Transverse colon (tissue), 4 donors: Measurements from ENCODE around the gene AP4S1. TPM values are rescaled to one million over a fixed set of nuclear protein-coding genes. Genes with fewer than 3 reads are reported as not detected.

ENCODE experiments used
- DNase-seq: peaks from one replicate; pipeline ENCODE4 v3.0.0-alpha.2; 2019
- H3K27ac ChIP-seq, 4 donors: fragments of 200-600 bp; sonication (generic); 2 replicates each; pipeline ENCODE4 v1.5.1; 2016 to 2018; ENCODE audit warnings: inconsistent platforms in 4 of 4
- H3K27me3 ChIP-seq: fragments of 200-600 bp; sonication (generic); 2 replicates; pipeline ENCODE4 v1.5.1; 2017; ENCODE audit warnings: inconsistent platforms
- H3K36me3 ChIP-seq, 4 donors: fragments of 200-600 bp; sonication (generic); 2 replicates each; pipeline ENCODE4 v1.5.1; 2017 to 2019; ENCODE audit warnings: inconsistent platforms in 4 of 4
- H3K4me1 ChIP-seq, 4 donors: fragments of 200-600 bp; sonication (generic); 2 replicates each; pipeline ENCODE4 v1.5.1; 2017 to 2020; ENCODE audit warnings: inconsistent platforms in 4 of 4
- H3K4me3 ChIP-seq, 4 donors: fragments of 200-600 bp; sonication (generic); 1 replicate in 1 of 4; 2 replicates in 3 of 4; pipeline versions ENCODE4 v1.5.1 to v1.6.1; 2017 to 2019; ENCODE audit warnings: inconsistent platforms in 4 of 4
- H3K9me3 ChIP-seq, 2 donors: fragments of 200-600 bp; sonication (generic); 2 replicates each; pipeline ENCODE4 v1.5.1; 2017 to 2019; ENCODE audit warnings: inconsistent platforms in 2 of 2
- EP300 ChIP-seq: sonication (generic); formaldehyde crosslinking; IDR thresholded peaks from one replicate; pipeline ENCODE4 v1.6.1; 2017; ENCODE audit warnings: antibody characterized with exemption, low read depth
- POLR2A ChIP-seq: fragments of 450-650 bp; IDR thresholded peaks from one replicate; pipeline ENCODE4 v1.6.1; 2016; ENCODE audit warnings: antibody characterized with exemption, mild to moderate bottlenecking, moderate library complexity
- POLR2AphosphoS5 ChIP-seq, 3 donors: sonication (generic); formaldehyde crosslinking; IDR thresholded peaks; one replicate each; pipeline ENCODE4 v1.6.1; 2016; ENCODE audit warnings: antibody characterized with exemption in 3 of 3
- WGBS, 2 donors: methylation state at CpG; one replicate each; pipeline ENCODE4 v1.1.5; 2018; ENCODE audit warnings: low coverage in 1 of 2; 5-methylcytosine and 5-hydroxymethylcytosine counted together
- in situ Hi-C, 4 donors: fragments of 200-750 bp; cut with MboI; loops; one replicate each; pipeline versions ENCODE4 v1.15.0 to v1.15.1; 2017; ENCODE audit warnings: low sequenced_read_pairs in 3 of 4, low pct_ligation_motif_present in 1 of 4, low pct_unique_long_range_greater_than_20kb in 1 of 4
- intact Hi-C: fragments of 100-400 bp; cut with DNase I; formaldehyde crosslinking; loops from one replicate; pipeline ENCODE4 v1.15.1; 2023; ENCODE audit warnings: low total_unique reads
- total RNA-seq, 4 donors: library from RNA; depleted of rRNA; stranded (reverse); fragments of >200 nt; gene quantifications; one replicate each; pipeline ENCODE4 v1.1.0, GENCODE V29; 2016
- TF ChIP-seq, protein P1 (sequence below), 5 experiments: fragments of 200-600 bp in 3 of 5; fragments of 450-650 bp in 2 of 5; sonication (generic) in 3 of 5; IDR thresholded peaks; 1 replicate in 2 of 5; 2 replicates in 3 of 5; pipeline ENCODE4 v1.5.1; 2016 to 2017; ENCODE audit warnings: antibody characterized with exemption in 5 of 5, inconsistent platforms in 3 of 5, mild to moderate bottlenecking in 2 of 5, moderate library complexity in 1 of 5

Gene AP4S1
- total RNA-seq, 4 donors from 2014 or later: 0.60 to 9.8 (median 4.6) TPM

- DNase-seq: no peak
- intact Hi-C loops (no loop called here), in situ Hi-C loops (loop anchor here in 2 of 4 donors (25.0 kb wide), 2 partner anchors 92 to 367 kb away; no protein-coding TSS in a partner anchor)
- Histone ChIP-seq H3K27me3 (no peaks in the 10 kb centered on the region), H3K36me3 (no peaks in the 10 kb centered on the region), H3K27ac (no peak overlapping the region), H3K4me1 (peaks cover 11 to 41% (median 17%) of the 10 kb centered on the region in 4 donors), H3K9me3 (peaks cover 0 to 7% of the 10 kb centered on the region in 2 donors), H3K4me3 (no peak overlapping the region)
- WGBS, 2 donors: 72 to 75% methylated on average over 2 to 3 of the region's 3 CpGs
- no peak for TF ChIP-seq EP300
- no peak for TF ChIP-seq POLR2A
- TF ChIP-seq POLR2AphosphoS5 (IDR thresholded peaks at IDR 0.05): no peak
- TF ChIP-seq, protein P1, sequence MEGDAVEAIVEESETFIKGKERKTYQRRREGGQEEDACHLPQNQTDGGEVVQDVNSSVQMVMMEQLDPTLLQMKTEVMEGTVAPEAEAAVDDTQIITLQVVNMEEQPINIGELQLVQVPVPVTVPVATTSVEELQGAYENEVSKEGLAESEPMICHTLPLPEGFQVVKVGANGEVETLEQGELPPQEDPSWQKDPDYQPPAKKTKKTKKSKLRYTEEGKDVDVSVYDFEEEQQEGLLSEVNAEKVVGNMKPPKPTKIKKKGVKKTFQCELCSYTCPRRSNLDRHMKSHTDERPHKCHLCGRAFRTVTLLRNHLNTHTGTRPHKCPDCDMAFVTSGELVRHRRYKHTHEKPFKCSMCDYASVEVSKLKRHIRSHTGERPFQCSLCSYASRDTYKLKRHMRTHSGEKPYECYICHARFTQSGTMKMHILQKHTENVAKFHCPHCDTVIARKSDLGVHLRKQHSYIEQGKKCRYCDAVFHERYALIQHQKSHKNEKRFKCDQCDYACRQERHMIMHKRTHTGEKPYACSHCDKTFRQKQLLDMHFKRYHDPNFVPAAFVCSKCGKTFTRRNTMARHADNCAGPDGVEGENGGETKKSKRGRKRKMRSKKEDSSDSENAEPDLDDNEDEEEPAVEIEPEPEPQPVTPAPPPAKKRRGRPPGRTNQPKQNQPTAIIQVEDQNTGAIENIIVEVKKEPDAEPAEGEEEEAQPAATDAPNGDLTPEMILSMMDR (IDR thresholded peaks at IDR 0.05): no peak
Observed at GRCh38 chr14:30995689-30996088, 29.8 kb upstream of the AP4S1 start.

DNA sequence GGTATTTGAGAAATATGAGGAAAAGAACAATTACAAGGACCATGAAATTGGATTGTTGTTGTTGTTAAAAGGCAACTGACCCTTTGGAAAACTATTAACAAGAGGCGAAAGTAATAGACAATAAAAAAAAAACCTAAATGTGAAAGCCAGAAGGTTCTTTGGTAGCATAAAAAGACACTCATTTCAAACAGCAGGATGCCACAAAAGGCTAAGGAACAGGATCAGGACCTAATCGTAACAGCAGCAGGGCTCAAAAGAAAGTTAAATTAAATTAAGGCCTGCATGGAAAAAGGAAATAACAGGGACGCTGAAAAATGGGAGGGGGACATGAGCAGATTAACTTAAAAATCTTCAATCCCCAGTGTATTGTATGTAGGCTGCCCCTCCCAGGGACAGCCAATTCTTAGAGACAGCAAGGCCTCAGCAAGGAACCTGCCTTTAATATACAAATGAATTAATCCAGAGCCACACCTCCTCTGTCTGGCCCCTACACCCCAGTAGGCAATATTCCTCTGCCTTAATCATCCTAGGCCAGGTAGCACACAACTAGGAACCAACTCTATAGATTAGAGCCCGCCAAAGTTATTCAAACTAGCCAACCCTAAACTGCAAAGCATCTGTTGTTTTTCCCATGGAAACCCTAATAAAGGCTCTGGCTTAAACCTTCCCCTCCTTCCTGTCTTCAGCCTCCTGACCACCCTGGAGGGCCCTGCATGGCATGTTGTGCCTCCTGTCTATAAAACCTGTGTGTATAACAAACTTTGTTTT is 28.4 kb upstream of the AP4S1 start:
- H3K4me1 ChIP-seq: peaks cover 8 to 31% (median 12%) of the 10 kb centered on the region in 4 donors
- H3K27me3 ChIP-seq: no peaks in the 10 kb centered on the region
- in situ Hi-C loops (loop anchor here in 2 of 4 donors (25.0 kb wide), 2 partner anchors 90 to 365 kb away; no protein-coding TSS in a partner anchor), intact Hi-C loops (no loop called here)
- DNase-seq: no peak
- 90 to 92% methylated on average over 3 to 4 of the region's 4 CpGs for WGBS, 2 donors
- TF ChIP-seq, protein P1 (IDR thresholded peaks at IDR 0.05): no peak
- no peak for TF ChIP-seq POLR2A
- TF ChIP-seq POLR2AphosphoS5 (IDR thresholded peaks at IDR 0.05): no peak
- TF ChIP-seq EP300: no peak
- no peak overlapping the region for H3K27ac ChIP-seq
- H3K9me3 ChIP-seq: peaks cover 0 to 7% of the 10 kb centered on the region in 2 donors
- no peak overlapping the region for H3K4me3 ChIP-seq
- H3K36me3 ChIP-seq: no peaks in the 10 kb centered on the region

- Histone ChIP-seq H3K4me3 (no peak overlapping the region), H3K27ac (no peak overlapping the region), H3K9me3 (peaks cover 0 to 7% of the 10 kb centered on the region in 2 donors), H3K27me3 (no peaks in the 10 kb centered on the region), H3K4me1 (peaks cover 8 to 30% (median 12%) of the 10 kb centered on the region in 4 donors), H3K36me3 (no peaks in the 10 kb centered on the region)
- intact Hi-C loops: no loop called here
- DNase-seq: no peak
- in situ Hi-C loops: loop anchor here in 2 of 4 donors (25.0 kb wide), 2 partner anchors 89 to 364 kb away; no protein-coding TSS in a partner anchor
- 97% methylated on average over 1 of the region's 1 CpG; no CpG with 5 or more reads in 1 of the 2 donors for WGBS, 2 donors
- TF ChIP-seq POLR2AphosphoS5 (IDR thresholded peaks at IDR 0.05): no peak
- no peak for TF ChIP-seq POLR2A
- TF ChIP-seq EP300: no peak
- TF ChIP-seq, protein P1 (IDR thresholded peaks at IDR 0.05): no peak
Observed at GRCh38 chr14:30998100-30998706, 27.2 kb upstream of the AP4S1 start.
